8988T (cell line): ENCODE results near the gene P4HB.

ENCODE experiments used
- DNase-seq: peaks from one replicate; pipeline ENCODE4 v3.0.0; 2011

Gene P4HB

GRCh38 chr17:81867170-81867990 is 7.0 kb upstream of the P4HB start:
- no peak for DNase-seq

- DNase-seq = no peak
These were observed 6.3 kb upstream of the P4HB start for GRCh38 chr17:81866440-81867169.

- no peak for DNase-seq
These were observed 5.6 kb upstream of the P4HB start for GRCh38 chr17:81865733-81866439.

- no peak for DNase-seq
These were observed 5.0 kb upstream of the P4HB start for GRCh38 chr17:81865358-81865732.

- DNase-seq = no peak
These were observed 3.8 kb upstream of the P4HB start for GRCh38 chr17:81863833-81864768.

GRCh38 chr17:81863123-81863675 is 2.9 kb upstream of the P4HB start:
- DNase-seq = no peak

GRCh38 chr17:81860756-81861568 is 627 bp upstream of the P4HB start:
- peak; percentile 95 for DNase-seq

- no peak for DNase-seq
These were observed 1.1 kb downstream of the P4HB start for GRCh38 chr17:81858967-81859905.

GRCh38 chr17:81858170-81858966 is 2.0 kb downstream of the P4HB start:
- DNase-seq = no peak

- no peak for DNase-seq
These were observed 5.2 kb downstream of the P4HB start for GRCh38 chr17:81854974-81855774.

GRCh38 chr17:81852237-81852636 is 8.1 kb downstream of the P4HB start:
- no peak for DNase-seq

- no peak for DNase-seq
These were observed 8.9 kb downstream of the P4HB start for GRCh38 chr17:81851423-81851822.

GRCh38 chr17:81849457-81849856 is 10.9 kb downstream of the P4HB start:
- no peak for DNase-seq

GRCh38 chr17:81846743-81847689 is 13.3 kb downstream of the P4HB start:
- no peak for DNase-seq

- no peak for DNase-seq
These were observed 14.2 kb downstream of the P4HB start for GRCh38 chr17:81845881-81846742.

- no peak for DNase-seq
These were observed 15.0 kb downstream of the P4HB start for GRCh38 chr17:81845361-81845760.
